Esophagus squamous epithelium (tissue), 4 donors: ENCODE measurements around the gene APCDD1.

Experiments
- CTCF ChIP-seq, 6 experiments: fragments of 450-650 bp in 4 of 6; fragments of 200-600 bp in 2 of 6; sonication (generic) in 2 of 6; IDR thresholded peaks; one replicate each; pipeline ENCODE4 v1.5.1; 2016 to 2019; ENCODE audit warnings: antibody characterized with exemption in 6 of 6, mild to moderate bottlenecking in 4 of 6, moderate library complexity in 4 of 6
- POLR2A ChIP-seq, 4 donors: fragments of 450-650 bp; IDR thresholded peaks; one replicate each; pipeline ENCODE4 v1.6.1; 2017; ENCODE audit warnings: antibody characterized with exemption in 4 of 4, mild to moderate bottlenecking in 4 of 4, moderate library complexity in 3 of 4

GRCh38 chr18:10476338-10476791 is 21.9 kb downstream of the APCDD1 start:
- TF ChIP-seq CTCF (IDR thresholded peaks at IDR 0.05) = no peak
- TF ChIP-seq POLR2A (IDR thresholded peaks at IDR 0.05) = no peak
